Caki2 (cell line): ENCODE data around the gene FAM171A2. TPM values are rescaled to one million over a fixed set of nuclear protein-coding genes. Genes with fewer than 3 reads are reported as not detected.
"Not testable (repeated sequence)": the region's sequence is repeated elsewhere in the genome, so short reads cannot be mapped to it uniquely, and the experiment has no call there.

Experiments
- DNase-seq: peaks from one replicate; pipeline ENCODE4 v3.0.0-alpha.2; 2015; ENCODE audit warnings: low read depth
- in situ Hi-C: cut with HindIII; loops from 2 replicates; pipeline ENCODE4 v1.10.0; 2016; ENCODE audit warnings: low sequenced_read_pairs, low pct_unique_long_range_greater_than_20kb, mixed read lengths
- total RNA-seq: library from RNA; depleted of rRNA; stranded (reverse); fragments of >200 nt; shearing (Covaris generic); gene quantifications from 2 replicates; pipeline ENCODE4 v1.2.3, GENCODE V29; 2014; ENCODE audit warnings: low replicate concordance

Gene FAM171A2
- total RNA-seq, 1 experiment from 2014 or later: 14.4 TPM

DNA sequence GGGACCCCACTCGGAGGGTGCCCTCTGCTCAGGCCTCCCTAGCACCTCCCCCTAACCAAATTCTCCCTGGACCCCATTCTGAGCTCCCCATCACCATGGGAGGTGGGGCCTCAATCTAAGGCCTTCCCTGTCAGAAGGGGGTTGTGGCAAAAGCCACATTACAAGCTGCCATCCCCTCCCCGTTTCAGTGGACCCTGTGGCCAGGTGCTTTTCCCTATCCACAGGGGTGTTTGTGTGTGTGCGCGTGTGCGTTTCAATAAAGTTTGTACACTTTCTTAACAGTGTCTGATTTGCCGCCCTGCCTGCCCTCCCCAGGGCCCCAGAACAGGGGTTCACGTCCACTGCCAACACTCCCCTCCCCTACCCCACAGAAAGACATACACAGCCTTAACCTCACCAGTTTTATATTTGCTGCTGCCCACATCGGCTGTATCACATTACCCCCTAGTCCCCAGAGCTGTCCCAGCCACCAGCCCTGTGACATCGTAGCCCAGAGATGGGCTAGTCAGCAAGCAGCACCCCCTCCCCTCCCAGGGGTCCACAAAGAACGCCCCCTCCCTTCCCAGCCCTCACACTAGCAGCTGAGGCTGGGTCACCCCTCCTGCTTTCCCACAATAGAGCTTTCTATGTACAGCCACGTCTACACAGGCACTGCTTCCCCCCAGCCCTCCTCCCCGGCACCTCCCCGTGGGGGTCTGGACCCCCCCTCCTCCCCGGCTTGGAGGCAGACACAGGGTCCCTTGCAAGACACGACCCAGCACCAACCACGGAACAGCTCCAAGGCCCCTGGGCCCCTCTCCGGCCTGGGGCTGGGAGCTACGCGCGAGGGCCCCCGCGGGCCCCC is 10.6 kb downstream of the FAM171A2 start:
- no peak for DNase-seq
- in situ Hi-C loops: no loop called here

- DNase-seq: no peak
- in situ Hi-C loops: no loop called here
Observed at GRCh38 chr17:44351961-44352827, 11.5 kb downstream of the FAM171A2 start.

DNA sequence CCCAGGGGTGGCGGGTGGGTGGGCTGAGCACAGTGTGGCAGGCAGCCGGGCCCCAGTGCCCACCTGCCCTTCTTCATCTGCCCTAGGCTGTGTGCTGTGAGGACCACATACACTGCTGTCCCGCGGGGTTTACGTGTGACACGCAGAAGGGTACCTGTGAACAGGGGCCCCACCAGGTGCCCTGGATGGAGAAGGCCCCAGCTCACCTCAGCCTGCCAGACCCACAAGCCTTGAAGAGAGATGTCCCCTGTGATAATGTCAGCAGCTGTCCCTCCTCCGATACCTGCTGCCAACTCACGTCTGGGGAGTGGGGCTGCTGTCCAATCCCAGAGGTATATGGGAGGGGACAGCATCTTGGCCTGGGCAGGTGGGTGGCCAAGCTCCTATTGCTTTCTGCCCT is 12.2 kb downstream of the FAM171A2 start:
- DNase-seq: no peak
- in situ Hi-C loops: no loop called here

GRCh38 chr17:44350733-44351226 is 12.9 kb downstream of the FAM171A2 start:
- in situ Hi-C loops: no loop called here
- DNase-seq: peak; percentile 48

- DNase-seq: no peak
- in situ Hi-C loops: no loop called here
Observed at GRCh38 chr17:44349553-44350070, 14.0 kb downstream of the FAM171A2 start.

- DNase-seq: no peak
- in situ Hi-C loops: no loop called here
Observed at GRCh38 chr17:44348988-44349364, 14.7 kb downstream of the FAM171A2 start.

DNA sequence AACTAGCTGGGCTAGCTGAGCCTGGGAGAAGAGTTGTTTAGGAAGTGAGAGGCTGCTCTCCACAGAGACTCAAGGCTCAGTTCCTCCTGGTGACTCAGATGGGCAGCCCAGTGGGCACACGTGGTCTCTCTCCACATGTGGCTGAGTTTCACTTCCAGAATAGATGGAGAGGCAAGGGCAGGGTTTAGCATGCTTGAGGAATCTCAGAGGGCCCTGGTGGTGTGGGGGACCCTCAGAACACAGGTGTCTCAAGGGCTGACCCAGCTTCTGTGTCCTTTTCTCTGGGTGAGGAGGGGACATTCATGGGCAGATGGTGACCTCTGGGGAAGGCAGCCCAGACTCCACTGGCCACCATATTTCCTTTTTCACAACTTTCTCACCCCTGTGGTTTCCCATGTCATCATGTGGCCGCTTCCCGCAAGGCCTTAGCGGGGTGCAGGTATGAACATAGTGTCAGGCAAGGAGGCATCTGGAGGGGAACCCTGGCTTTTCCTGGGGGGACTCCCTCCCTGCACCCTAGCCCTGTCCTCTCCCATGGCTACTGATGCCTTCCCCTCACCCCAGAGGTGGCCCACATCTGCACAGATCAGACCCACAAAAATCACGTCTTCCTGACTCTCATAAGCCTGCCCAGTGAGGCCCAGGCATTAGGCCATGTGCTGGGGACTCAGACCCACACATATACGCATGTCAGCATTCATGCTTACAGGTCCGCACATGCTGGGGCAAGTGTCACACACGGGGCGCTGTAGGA is 15.2 kb downstream of the FAM171A2 start:
- in situ Hi-C loops: no loop called here
- peak; percentile 39 for DNase-seq

DNA sequence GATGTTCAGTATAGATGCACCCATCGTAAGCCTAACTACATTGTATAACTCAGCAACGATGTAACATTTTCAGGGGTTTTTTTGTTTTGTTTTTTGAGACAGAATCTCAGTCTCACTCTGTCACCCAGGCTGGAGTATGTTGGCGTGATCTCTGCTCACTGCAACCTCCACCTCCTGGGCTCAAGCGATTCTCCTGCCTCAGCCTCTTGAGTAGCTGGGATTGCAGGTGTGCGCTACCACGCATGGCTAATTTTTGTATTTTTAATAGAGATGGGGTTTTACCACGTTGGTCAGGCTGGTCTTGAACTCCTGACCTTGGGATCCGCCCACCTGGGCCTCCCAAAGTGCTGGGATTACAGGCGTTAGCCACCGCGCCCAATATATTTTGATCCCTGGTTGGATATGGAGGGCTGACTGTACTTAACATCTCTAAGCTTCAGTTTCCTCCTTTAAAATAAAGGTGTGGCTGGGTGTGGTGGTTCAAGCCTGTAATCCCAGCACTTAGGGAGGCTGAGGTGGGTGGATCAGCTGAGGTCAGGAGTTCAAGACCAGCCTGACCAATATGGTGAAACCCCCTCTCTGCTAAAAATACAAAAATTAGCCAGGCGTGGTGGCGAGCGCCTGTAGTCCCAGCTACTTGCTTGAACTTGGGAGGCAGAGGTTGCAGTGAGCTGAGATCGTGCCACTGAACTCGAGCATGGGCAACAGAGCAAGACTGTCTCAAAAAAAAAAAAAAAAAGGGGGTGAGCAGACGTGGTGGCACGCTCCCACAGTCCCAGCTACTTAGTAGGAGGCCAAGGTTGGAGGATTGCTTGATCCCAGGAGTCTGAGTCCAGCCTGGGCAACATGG is 16.2 kb downstream of the FAM171A2 start:
- DNase-seq, in situ Hi-C loops: not testable (repeated sequence)

DNA sequence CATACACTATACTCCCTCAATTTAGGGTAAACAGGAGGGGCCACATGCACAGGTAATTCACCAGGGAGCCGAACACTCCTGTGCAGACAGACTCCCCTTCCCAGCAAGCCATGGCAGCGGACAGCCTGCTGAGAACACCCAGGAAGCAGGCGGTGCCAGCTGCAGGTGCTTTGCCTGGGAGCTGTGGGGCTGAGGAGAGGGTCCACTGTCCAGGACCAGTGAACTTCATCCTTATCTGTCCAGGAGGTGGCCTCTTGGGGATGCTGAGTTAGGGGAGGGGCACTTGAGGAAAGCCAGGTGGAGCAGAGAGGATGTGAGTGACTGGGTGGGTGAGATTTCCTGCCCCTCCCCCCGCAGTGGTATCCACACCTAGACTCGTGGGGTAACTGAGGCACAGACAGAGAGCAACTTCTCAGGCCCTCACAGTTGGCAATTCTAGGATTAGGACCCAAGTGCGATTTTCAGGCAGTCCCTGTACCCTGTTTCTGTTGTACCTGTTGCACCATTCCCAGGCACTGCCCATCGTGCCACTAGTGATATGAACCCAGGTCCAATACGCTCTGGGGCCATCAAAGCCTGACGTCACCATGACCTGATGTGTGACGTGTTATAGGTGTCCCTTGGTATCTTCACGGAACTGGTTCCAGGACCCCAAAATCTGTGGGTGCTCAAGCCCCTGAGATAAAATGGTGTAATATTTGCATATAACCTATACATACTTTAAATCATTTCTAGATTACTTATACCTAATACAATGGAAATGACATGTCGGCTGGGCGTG is 17.4 kb downstream of the FAM171A2 start:
- DNase-seq: no peak
- in situ Hi-C loops: no loop called here

GRCh38 chr17:44345454-44346026 is 18.1 kb downstream of the FAM171A2 start:
- in situ Hi-C loops: no loop called here
- DNase-seq: peak; percentile 67

GRCh38 chr17:44344939-44345453 is 18.7 kb downstream of the FAM171A2 start, which contains the start of gene GRN:
TSS of gene GRN (plus strand) at chr17:44345302. CDS start at chr17:44349165, 3,863 bp downstream.
- in situ Hi-C loops: no loop called here
- DNase-seq: peak; percentile 99

GRCh38 chr17:44343510-44344209 is 20.0 kb downstream of the FAM171A2 start:
- no peak for DNase-seq
- in situ Hi-C loops: no loop called here

DNA sequence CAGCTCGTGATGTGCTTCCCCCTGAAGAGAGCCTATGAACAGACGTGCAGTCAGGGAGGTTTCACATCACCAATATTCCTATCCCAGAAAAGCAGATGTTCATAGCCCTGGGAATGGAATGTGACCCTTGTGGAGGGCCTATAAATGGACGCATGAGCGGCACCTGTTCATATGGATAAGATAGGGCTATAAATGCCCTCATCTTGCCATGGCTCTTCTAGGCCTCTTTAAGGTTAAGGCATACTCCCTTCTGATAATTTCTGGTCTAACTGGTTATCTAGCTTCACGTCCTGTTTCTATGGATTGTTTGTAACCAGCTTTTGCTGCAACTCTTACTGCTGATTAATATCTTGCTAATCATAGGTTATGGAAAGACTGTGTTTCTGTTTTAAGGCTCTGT is 23.1 kb downstream of the FAM171A2 start:
- in situ Hi-C loops, DNase-seq: not testable (repeated sequence)

- peak; percentile 71 for DNase-seq
- in situ Hi-C loops: no loop called here
Observed at GRCh38 chr17:44338702-44339101, 25.0 kb downstream of the FAM171A2 start.

DNA sequence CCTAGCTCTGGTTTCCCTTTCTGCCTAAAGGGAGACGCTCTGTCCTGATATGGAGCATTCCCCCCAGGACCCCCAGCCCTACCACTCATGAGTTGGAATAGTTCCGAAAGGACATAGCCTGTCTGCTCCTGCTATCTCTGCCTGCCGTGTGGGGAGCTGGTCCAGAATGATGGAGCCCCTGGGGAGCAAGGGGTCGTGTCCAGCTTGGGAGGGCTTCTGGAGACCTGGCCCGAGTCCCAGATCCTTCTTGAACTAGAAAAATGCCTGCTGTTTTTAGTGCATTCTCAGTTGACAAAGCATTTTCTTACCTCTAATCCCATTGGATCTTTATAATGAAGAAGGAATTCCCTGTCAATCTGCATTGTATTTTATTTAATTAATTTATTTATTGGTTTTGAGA is 27.7 kb downstream of the FAM171A2 start:
- DNase-seq: no peak
- in situ Hi-C loops: no loop called here

DNA sequence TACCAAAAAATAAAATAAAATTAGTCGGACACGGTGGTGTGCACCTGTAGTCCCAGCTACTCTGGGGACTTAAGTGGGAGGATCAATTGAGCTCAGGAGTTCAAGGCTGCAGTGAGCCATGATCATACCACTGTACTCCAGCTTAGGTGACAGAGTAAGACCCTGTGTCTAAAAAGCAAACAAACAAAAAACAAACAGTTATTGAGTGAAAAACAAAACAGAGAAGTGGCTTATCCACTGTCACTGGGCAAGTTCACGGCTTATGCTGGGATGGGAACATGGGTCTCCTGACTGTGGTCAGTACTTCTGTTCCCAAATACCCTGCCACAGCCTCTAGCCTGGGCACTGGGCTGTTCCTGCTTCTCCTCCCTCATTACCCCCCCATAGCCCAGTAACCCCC is 28.1 kb downstream of the FAM171A2 start:
- in situ Hi-C loops: no loop called here
- no peak for DNase-seq
